K562 (cell line): ENCODE measurements around the gene UNC5B.

ENCODE experiments used
- CTCF ChIP-seq, 3 experiments: IDR thresholded peaks in 2 of 3; conservative IDR thresholded peaks in 1 of 3; 2 replicates each; pipeline ENCODE4 v1.5.1; 2011 to 2012; ENCODE audit warnings: low read length in 3 of 3, mild to moderate bottlenecking in 3 of 3, control low read depth in 2 of 3, improper control_type of control experiment in 1 of 3, inconsistent platforms in 1 of 3, low read depth in 1 of 3, mixed read lengths in 1 of 3, moderate library complexity in 1 of 3; ENCODE audit not compliant: insufficient read depth in 2 of 3
- MNT ChIP-seq, 2 experiments: fragments of 450-650 bp; conservative IDR thresholded peaks; 2 replicates each; pipeline ENCODE4 v1.6.1; 2017; ENCODE audit warnings: mild to moderate bottlenecking in 2 of 2, moderate library complexity in 2 of 2
- TEAD4 ChIP-seq, 2 experiments: sonication (generic) in 1 of 2; formaldehyde crosslinking in 1 of 2; IDR thresholded peaks; 2 replicates each; pipeline versions ENCODE4 v1.6.1 to v1.8.0; 2012 to 2022; ENCODE audit warnings: borderline replicate concordance in 1 of 2, inconsistent platforms in 1 of 2, low read length in 1 of 2, mild to moderate bottlenecking in 1 of 2, missing genetic modification reagents in 1 of 2
- THRA ChIP-seq: fragments of 450-650 bp; IDR thresholded peaks from 2 replicates; pipeline ENCODE4 v1.6.1; 2017; ENCODE audit warnings: mild to moderate bottlenecking, moderate library complexity
- ZFX ChIP-seq: sonication (generic); formaldehyde crosslinking; IDR thresholded peaks from 2 replicates; pipeline ENCODE4 v1.8.0; 2022; ENCODE audit warnings: mild to moderate bottlenecking, missing genetic modification reagents, moderate library complexity
- ZNF644 ChIP-seq: fragments of 200-800 bp; sonication (Bioruptor generic); IDR thresholded peaks from 2 replicates; pipeline ENCODE4 v1.6.1; 2016; ENCODE audit warnings: low read depth, missing genetic modification characterization, missing compliant biosample characterization

GRCh38 chr10:71239131-71239915 lies 27.0 kb downstream of the UNC5B start:
- TF ChIP-seq ZFX (CRISPR knock-in tag) (no peak), CTCF (IDR thresholded peaks at IDR 0.05 in 2 of 3, conservative IDR thresholded peaks at IDR 0.05 in 1 of 3; ENCODE audit: insufficient read depth in 2 of 3, low read depth in 1 of 3, low read length in 3 of 3) (no peak), TEAD4 (IDR thresholded peaks at IDR 0.05; ENCODE audit: low read length) (no peak), TEAD4 (CRISPR knock-in tag; IDR thresholded peaks at IDR 0.05; ENCODE audit: borderline replicate concordance) (no peak), THRA (no peak), ZNF644 (tag) (no peak), MNT (conservative IDR thresholded peaks at IDR 0.05) (no peak)
